ENCODE data around the gene ZNF646.

DNA sequence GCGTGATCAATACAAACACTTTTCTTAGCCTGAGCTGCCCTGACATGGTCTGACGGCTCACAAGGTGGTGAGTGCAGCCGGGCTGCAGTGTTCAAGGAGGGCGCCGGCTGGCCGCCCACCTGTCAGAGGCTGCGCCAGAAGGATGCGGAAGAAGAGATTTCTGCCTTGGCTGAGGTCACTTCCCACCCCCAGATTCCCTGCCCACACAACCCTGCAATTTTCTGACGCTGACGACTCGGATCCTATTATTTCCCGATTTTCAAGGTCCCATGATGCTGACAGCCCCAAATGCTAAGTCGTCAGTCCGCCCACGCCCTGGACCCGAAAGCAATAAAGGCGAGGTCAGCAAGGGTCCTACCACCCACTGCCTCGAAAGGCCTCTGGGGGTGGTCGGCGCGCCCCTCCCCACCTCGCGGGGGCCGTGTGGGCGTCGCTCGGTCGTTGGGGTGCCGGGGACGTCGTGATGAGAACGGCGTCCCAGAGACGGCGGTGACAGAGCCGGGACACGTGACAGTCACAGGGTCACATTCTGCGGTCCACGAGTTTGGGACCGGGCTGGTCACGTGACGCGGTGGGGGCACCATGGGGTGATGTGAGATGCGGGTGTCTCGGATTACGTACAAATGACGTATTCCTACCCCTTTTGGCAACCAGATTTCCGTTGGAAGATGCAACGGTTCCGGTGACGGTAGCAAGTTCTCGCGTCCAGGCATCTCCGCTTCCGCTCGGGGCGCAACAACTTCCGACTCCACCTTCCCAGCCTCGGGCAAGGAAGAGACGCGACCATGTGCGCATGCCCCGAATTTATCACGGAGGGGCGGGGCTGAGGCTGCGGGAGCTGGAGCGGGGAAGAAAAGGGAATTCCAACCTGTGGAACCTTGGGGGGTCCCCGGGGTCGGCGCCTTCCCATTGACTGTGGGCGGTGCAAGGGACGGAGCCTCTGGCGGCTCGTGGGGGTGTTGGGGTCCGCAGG, 41.2 kb upstream of the ZNF646 start, which contains the start of gene STX4:
- TF ChIP-seq, protein P1, sequence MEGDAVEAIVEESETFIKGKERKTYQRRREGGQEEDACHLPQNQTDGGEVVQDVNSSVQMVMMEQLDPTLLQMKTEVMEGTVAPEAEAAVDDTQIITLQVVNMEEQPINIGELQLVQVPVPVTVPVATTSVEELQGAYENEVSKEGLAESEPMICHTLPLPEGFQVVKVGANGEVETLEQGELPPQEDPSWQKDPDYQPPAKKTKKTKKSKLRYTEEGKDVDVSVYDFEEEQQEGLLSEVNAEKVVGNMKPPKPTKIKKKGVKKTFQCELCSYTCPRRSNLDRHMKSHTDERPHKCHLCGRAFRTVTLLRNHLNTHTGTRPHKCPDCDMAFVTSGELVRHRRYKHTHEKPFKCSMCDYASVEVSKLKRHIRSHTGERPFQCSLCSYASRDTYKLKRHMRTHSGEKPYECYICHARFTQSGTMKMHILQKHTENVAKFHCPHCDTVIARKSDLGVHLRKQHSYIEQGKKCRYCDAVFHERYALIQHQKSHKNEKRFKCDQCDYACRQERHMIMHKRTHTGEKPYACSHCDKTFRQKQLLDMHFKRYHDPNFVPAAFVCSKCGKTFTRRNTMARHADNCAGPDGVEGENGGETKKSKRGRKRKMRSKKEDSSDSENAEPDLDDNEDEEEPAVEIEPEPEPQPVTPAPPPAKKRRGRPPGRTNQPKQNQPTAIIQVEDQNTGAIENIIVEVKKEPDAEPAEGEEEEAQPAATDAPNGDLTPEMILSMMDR (IDR thresholded peaks at IDR 0.05) = peak in 2 of 3 experiments; percentile 14 to 17
- no peak for TF ChIP-seq POLR2A (IDR thresholded peaks at IDR 0.05)

All from testis (tissue), 2 donors.